Measurements from ENCODE around the gene AFF3.
"Not testable (repeated sequence)": the region's sequence is repeated elsewhere in the genome, so short reads cannot be mapped to it uniquely, and the experiment has no call there.

Gene AFF3

DNA sequence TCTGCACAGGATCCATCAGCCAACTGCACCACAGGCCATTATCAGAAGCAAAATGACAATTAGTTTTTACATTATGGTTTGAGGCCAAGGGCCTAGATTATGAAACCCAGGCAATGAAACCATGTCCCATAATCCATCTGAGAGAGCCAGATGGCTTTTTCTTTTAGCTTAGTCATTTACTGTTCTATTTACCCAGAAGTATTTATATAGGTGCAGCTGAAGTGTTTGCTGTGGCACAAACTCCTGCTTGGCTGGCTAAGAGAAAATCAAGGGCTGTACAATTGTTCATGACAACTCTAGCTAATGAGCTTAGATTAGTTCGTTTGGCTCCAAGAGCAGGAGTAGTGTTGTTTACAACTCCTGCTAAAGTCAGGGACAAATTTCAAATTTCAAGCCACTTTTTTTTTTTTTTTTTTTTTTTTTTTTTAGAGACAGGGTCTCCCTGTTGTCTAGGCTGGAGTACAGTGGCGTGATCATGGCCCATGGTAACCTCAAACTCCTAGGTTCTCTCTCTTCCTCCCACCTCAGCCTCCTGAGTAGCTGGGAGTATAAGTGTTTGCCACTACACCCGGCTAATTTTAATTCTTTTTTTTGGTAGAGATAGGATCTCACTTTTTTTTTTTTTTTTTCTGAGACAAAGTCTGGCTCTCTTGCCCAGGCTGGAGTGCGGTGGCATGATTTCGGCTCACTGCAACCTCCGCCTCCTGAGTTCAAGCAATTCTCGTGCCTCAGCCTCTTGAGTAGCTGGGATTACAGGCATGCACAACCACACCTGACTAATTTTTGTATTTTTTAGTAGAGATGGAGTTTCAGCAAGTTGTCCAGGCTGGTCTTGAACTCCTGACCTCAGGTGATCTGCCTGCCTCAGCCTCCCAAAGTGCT lies 634.2 kb downstream of the AFF3 start:
- DNase-seq, result peak; percentile 95

DNA sequence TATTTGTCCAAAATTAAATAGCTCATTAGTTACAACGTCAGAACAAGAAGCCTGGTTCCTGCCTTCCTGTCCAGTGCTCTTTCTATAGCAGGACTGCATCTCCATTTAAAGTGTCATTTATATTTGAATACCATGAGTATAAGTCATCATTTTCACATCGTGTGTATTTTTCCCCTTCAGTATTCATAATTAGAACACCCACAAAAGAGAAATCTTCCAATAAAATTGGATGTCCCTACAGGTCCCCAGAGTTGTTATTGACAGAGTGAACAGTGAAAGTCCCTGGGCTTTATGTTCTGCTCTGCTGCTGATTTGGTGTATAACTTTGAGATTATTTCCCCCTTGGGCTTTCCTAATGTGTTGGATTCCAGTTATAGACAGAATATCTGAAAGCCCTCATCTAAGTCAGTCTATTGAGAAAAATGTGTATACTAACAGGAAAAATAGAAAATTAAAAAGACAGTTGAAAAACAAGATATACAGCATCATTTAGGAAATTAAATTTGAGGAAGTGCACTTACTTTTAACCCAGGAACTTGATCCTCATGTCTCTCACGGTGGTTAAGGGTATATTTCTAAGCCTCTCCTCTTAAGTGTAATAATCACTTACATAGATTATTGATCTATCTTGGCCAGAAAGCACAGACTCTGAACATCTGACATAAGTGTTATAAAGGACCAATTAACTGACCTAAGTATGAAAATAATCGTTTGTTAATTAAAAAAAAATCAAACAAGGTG lies 637.4 kb downstream of the AFF3 start:
- no peak for DNase-seq

DNA sequence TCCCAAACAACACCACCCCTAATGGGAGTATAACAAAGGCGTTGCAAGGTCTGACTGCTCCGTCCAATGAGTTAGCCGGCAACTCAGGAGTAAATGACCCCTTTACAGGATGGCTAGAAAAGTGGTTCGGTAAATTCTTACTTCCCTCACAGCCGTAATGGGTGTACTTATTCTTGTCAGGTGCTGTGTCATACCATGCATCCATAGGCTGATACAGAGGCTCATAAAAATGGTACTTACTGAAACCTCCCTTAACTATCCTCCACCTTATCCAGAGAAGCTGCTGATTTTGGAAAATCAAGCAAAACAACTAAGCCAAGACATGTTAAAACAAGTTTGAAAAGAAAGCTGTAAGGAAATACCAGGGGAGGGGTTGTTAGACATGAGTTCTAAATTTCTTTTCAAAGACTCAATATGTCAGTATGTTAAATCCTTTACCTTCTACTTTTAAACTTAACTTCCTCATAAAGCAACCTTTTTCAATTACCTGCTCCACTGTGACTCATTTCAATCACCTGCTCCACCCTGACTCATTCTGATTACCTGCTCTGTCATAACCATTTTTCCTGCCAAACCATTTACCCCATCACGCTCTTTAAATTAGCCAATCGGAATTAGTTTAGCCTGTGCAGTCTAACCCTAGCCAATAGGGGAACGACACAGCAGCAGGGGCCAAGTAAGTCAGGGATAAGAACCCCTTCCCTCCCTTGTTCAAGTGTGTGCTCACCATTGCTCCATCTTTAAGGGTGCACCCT lies 638.6 kb downstream of the AFF3 start:
- DNase-seq, result not testable (repeated sequence)

DNA sequence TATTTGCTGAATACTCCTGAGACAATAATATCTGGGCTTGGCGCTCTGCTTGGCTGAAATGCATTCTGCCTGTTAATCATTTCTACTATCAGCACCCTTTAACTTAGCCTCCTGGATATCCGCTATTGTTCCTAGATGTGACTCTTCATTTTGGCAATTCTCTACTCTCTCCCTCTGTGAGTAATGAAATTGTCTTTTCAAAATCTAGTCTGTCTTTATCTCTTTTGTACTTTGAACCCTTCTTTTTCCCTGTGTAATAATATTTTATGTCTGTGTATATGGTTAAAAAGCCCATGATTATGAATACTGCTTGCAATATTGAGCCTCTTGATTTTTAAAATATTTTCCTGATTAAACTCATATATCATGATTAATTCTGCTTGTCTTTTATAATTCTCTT lies 646.4 kb downstream of the AFF3 start:
- no peak for DNase-seq

Measured in NCI-H345 (cell line).